Ishikawa (cell line): ENCODE results near the gene MINDY3.

Source experiments
- CEBPB ChIP-seq: IDR thresholded peaks from 2 replicates; pipeline ENCODE4 v1.6.1; 2012
- CREB1 ChIP-seq: IDR thresholded peaks from 2 replicates; pipeline ENCODE4 v1.6.1; 2012; ENCODE audit warnings: low read depth
- EGR1 ChIP-seq: IDR thresholded peaks from 2 replicates; pipeline ENCODE4 v1.6.1; 2012
- EP300 ChIP-seq: IDR thresholded peaks from 2 replicates; pipeline ENCODE4 v1.6.1; 2012; ENCODE audit warnings: borderline replicate concordance
- FOXM1 ChIP-seq: IDR thresholded peaks from 2 replicates; pipeline ENCODE4 v1.6.1; 2012; ENCODE audit warnings: low read depth, borderline replicate concordance
- MAX ChIP-seq: IDR thresholded peaks from 2 replicates; pipeline ENCODE4 v1.6.1; 2012
- NFIC ChIP-seq: IDR thresholded peaks from 2 replicates; pipeline ENCODE4 v1.6.1; 2012
- RAD21 ChIP-seq: IDR thresholded peaks from 2 replicates; pipeline ENCODE4 v1.6.1; 2012; ENCODE audit warnings: low read depth
- TAF1 ChIP-seq: IDR thresholded peaks from 2 replicates; pipeline ENCODE4 v1.6.1; 2012; ENCODE audit warnings: low read depth, mild to moderate bottlenecking
- TCF12 ChIP-seq: IDR thresholded peaks from 2 replicates; pipeline ENCODE4 v1.6.1; 2012; ENCODE audit warnings: low read depth
- TEAD4 ChIP-seq: IDR thresholded peaks from 2 replicates; pipeline ENCODE4 v1.6.1; 2012
- YY1 ChIP-seq: IDR thresholded peaks from 2 replicates; pipeline ENCODE4 v1.6.1; 2012; ENCODE audit warnings: low read depth
- ZBTB7A ChIP-seq: IDR thresholded peaks from 2 replicates; pipeline ENCODE4 v1.6.1; 2012; ENCODE audit warnings: low read depth
- TF ChIP-seq, protein P1 (sequence below): IDR thresholded peaks from 2 replicates; pipeline ENCODE4 v1.6.1; 2012; ENCODE audit warnings: low read depth, mild to moderate bottlenecking
- TF ChIP-seq, protein P2 (sequence below): IDR thresholded peaks from 2 replicates; pipeline ENCODE4 v1.6.1; 2012

The MINDY3 gene

DNA sequence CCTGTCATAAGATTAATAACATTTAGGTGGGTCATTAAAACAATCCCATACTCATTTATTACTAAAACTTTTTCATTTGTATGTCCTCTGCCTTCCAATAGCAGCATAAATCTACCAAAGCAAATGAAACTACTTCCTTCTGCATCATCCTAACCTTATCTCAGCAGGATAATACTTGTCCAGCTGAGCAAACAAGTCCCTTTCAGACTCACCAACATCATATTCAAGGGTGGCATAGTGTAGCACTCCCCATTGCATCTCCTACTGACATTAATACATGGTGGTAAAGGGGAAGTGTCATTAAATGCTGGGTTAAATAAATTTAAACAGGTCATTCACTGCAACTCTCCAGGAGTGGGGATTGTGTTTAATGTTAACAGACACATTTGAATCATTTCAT lies 3.4 kb upstream of the MINDY3 start:
- TF ChIP-seq, protein P1, sequence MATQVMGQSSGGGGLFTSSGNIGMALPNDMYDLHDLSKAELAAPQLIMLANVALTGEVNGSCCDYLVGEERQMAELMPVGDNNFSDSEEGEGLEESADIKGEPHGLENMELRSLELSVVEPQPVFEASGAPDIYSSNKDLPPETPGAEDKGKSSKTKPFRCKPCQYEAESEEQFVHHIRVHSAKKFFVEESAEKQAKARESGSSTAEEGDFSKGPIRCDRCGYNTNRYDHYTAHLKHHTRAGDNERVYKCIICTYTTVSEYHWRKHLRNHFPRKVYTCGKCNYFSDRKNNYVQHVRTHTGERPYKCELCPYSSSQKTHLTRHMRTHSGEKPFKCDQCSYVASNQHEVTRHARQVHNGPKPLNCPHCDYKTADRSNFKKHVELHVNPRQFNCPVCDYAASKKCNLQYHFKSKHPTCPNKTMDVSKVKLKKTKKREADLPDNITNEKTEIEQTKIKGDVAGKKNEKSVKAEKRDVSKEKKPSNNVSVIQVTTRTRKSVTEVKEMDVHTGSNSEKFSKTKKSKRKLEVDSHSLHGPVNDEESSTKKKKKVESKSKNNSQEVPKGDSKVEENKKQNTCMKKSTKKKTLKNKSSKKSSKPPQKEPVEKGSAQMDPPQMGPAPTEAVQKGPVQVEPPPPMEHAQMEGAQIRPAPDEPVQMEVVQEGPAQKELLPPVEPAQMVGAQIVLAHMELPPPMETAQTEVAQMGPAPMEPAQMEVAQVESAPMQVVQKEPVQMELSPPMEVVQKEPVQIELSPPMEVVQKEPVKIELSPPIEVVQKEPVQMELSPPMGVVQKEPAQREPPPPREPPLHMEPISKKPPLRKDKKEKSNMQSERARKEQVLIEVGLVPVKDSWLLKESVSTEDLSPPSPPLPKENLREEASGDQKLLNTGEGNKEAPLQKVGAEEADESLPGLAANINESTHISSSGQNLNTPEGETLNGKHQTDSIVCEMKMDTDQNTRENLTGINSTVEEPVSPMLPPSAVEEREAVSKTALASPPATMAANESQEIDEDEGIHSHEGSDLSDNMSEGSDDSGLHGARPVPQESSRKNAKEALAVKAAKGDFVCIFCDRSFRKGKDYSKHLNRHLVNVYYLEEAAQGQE = no peak
- TF ChIP-seq RAD21 (no peak), TEAD4 (no peak), CEBPB (no peak), ZBTB7A (no peak), TCF12 (no peak), MAX (no peak), EP300 (no peak), TAF1 (no peak)

DNA sequence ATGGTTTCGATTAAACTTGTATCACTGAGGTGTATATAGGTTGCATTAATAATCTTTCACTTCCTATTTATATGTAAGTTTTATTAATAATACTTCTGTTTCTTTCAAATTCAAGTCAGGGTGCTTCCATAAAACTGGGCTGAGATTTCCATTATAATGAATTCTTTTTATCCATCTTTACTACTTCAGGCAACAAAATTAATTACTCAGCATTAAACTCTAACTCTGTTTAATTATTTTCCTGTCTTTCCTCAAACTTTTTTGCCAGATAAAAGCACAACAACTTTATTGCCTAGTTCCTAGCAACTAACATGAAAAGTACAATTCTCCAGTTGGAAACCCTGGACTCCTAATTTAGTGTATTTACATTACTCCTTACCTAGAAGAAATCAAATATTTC lies 3.0 kb upstream of the MINDY3 start:
- no peak for TF ChIP-seq CREB1

- TF ChIP-seq RAD21 = no peak
- TF ChIP-seq CEBPB = no peak
- TF ChIP-seq, protein P1 = no peak
- TF ChIP-seq EGR1 = no peak
- TF ChIP-seq TCF12 = no peak
- TF ChIP-seq FOXM1 = no peak
- TF ChIP-seq NFIC = no peak
- TF ChIP-seq EP300 = no peak
- TF ChIP-seq TEAD4 = no peak
- no peak for TF ChIP-seq TAF1
- no peak for TF ChIP-seq ZBTB7A
- no peak for TF ChIP-seq YY1
- TF ChIP-seq CREB1 = no peak
- no peak for TF ChIP-seq MAX
- TF ChIP-seq, protein P2, sequence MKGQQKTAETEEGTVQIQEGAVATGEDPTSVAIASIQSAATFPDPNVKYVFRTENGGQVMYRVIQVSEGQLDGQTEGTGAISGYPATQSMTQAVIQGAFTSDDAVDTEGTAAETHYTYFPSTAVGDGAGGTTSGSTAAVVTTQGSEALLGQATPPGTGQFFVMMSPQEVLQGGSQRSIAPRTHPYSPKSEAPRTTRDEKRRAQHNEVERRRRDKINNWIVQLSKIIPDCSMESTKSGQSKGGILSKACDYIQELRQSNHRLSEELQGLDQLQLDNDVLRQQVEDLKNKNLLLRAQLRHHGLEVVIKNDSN = no peak
Measured at GRCh38 chr10:15860692-15861201, 440 bp upstream of the MINDY3 start.

GRCh38 chr10:15859509-15859905 lies 800 bp downstream of the MINDY3 start:
- TF ChIP-seq RAD21 (no peak), YY1 (no peak), EP300 (no peak), TEAD4 (no peak), CEBPB (no peak), MAX (no peak), TCF12 (no peak), TAF1 (no peak), ZBTB7A (no peak), NFIC (no peak), FOXM1 (no peak), EGR1 (no peak), CREB1 (no peak)
- TF ChIP-seq, protein P1 = no peak
- TF ChIP-seq, protein P2 = no peak
